SK-N-SH treated with all-trans-retinoic acid at 6 μM for 48 hours (cell line): ENCODE measurements around the gene KRTDAP.

Experiments
- ATAC-seq: fragments of 200-7000 bp; cut with Tn5 transposase; 3 replicates; pipeline ENCODE4 v1.9.1; 2020; ENCODE audit warnings: mild to moderate bottlenecking, moderate library complexity
- ARNTL ChIP-seq: fragments of 450-650 bp; formaldehyde crosslinking; IDR thresholded peaks from 2 replicates; pipeline ENCODE4 v1.5.0; 2020; ENCODE audit warnings: low read depth, mild to moderate bottlenecking, moderate library complexity, borderline replicate concordance
- CSDC2 ChIP-seq: fragments of 250-450 bp; sonication (Bioruptor Pico); IDR thresholded peaks from 2 replicates; pipeline ENCODE4 v1.5.0; 2020; ENCODE audit warnings: mild to moderate bottlenecking, moderate library complexity
- ESRRG ChIP-seq: fragments of 250-450 bp; sonication (Bioruptor Pico); IDR thresholded peaks from 2 replicates; pipeline ENCODE4 v1.6.1; 2021; ENCODE audit warnings: mild to moderate bottlenecking
- GLIS3 ChIP-seq: fragments of 250-450 bp; sonication (Bioruptor Pico); IDR thresholded peaks from 2 replicates; pipeline ENCODE4 v1.5.0; 2020; ENCODE audit warnings: mild to moderate bottlenecking, moderate library complexity
- ISL1 ChIP-seq: fragments of 250-450 bp; sonication (Bioruptor Pico); IDR thresholded peaks from 2 replicates; pipeline ENCODE4 v2.1.2; 2022; ENCODE audit warnings: mild to moderate bottlenecking, moderate library complexity
- PPARA ChIP-seq: fragments of 250-450 bp; sonication (Bioruptor Pico); IDR thresholded peaks from 2 replicates; pipeline ENCODE4 v1.5.0; 2020; ENCODE audit warnings: mild to moderate bottlenecking, borderline replicate concordance
- RARB ChIP-seq: fragments of 250-450 bp; sonication (Bioruptor Pico); IDR thresholded peaks from 2 replicates; pipeline ENCODE4 v1.8.0; 2021; ENCODE audit warnings: mild to moderate bottlenecking, moderate library complexity
- SNAI2 ChIP-seq: fragments of 250-450 bp; sonication (Bioruptor Pico); IDR thresholded peaks from 2 replicates; pipeline ENCODE4 v1.5.0; 2020; ENCODE audit warnings: mild to moderate bottlenecking, moderate library complexity
- TCF4 ChIP-seq: fragments of 250-450 bp; sonication (Bioruptor Pico); IDR thresholded peaks from 2 replicates; pipeline ENCODE4 v1.8.0; 2021; ENCODE audit warnings: mild to moderate bottlenecking, moderate library complexity, borderline replicate concordance
- TOX ChIP-seq: fragments of 250-450 bp; sonication (Bioruptor Pico); IDR thresholded peaks from 2 replicates; pipeline ENCODE4 v1.8.0; 2021; ENCODE audit warnings: mild to moderate bottlenecking, moderate library complexity, borderline replicate concordance
- ZC3H10 ChIP-seq: fragments of 250-450 bp; sonication (Bioruptor Pico); IDR thresholded peaks from 2 replicates; pipeline ENCODE4 v1.5.1; 2021; ENCODE audit warnings: mild to moderate bottlenecking, moderate library complexity
- ZFP30 ChIP-seq: fragments of 450-650 bp; formaldehyde crosslinking; IDR thresholded peaks from 2 replicates; pipeline ENCODE4 v1.5.0; 2022; ENCODE audit warnings: mild to moderate bottlenecking, moderate library complexity
- ZNF565 ChIP-seq: fragments of 450-650 bp; formaldehyde crosslinking; conservative IDR thresholded peaks from 2 replicates; pipeline ENCODE4 v1.5.0; 2020; ENCODE audit warnings: low read depth, mild to moderate bottlenecking, moderate library complexity
- TF ChIP-seq, protein P1 (sequence below): fragments of 250-450 bp; sonication (Bioruptor Pico); IDR thresholded peaks from 2 replicates; pipeline ENCODE4 v1.8.0; 2020; ENCODE audit warnings: mild to moderate bottlenecking, moderate library complexity, borderline replicate concordance
- TF ChIP-seq, protein P2 (sequence below): fragments of 250-450 bp; sonication (Bioruptor Pico); IDR thresholded peaks from 2 replicates; pipeline ENCODE4 v1.8.0; 2021; ENCODE audit warnings: low read depth, mild to moderate bottlenecking, moderate library complexity, borderline replicate concordance
- TF ChIP-seq, protein P3 (sequence below): fragments of 250-450 bp; sonication (Bioruptor Pico); IDR thresholded peaks from 2 replicates; pipeline ENCODE4 v1.5.1; 2021; ENCODE audit warnings: mild to moderate bottlenecking, moderate library complexity
- TF ChIP-seq, protein P4 (sequence below): fragments of 250-450 bp; sonication (Bioruptor Pico); IDR thresholded peaks from 2 replicates; pipeline ENCODE4 v1.5.1; 2020; ENCODE audit warnings: low read depth, mild to moderate bottlenecking, moderate library complexity
- TF ChIP-seq, protein P5 (sequence below): fragments of 250-450 bp; sonication (Bioruptor Pico); IDR thresholded peaks from 2 replicates; pipeline ENCODE4 v1.5.0; 2020; ENCODE audit warnings: mild to moderate bottlenecking, moderate library complexity

Gene KRTDAP

DNA sequence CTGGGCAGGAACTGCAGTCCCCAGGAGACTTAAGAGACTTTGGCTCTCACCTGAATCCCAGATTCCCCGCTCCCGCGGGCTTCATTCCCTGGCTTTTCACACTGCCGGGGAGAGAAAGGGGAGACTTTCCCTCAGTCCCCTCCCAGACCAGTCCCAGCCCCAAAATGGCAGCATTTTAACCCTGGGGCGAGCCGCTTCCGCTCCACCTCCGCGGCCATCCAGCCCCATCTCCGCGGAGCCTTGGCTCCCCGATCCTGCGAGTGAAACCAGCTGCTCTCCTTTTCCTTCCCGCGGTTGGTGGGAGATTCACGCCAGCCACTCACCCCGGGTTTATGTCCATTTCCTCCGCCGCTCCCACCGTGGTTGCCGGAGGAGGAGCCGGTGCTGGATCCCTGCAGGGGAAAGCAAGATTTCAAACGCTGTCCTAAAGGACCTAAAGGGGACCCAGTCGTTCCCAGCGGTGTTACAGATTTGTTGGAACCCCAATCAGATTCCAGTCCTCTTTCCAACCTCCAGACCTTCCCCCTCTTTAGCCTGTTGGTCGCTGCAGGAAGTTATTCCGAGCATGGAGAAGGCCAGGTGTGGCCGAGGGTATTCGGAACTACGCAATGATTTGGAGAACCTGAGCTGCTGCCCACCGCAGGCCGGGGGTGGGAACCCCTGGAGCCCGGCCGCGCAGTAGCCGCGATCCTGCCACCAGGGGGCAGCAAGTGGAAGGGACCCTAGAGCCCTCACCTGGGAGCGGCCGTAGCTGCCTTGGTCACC is 19.8 kb upstream of the KRTDAP start (continued):
- TF ChIP-seq, protein P1, sequence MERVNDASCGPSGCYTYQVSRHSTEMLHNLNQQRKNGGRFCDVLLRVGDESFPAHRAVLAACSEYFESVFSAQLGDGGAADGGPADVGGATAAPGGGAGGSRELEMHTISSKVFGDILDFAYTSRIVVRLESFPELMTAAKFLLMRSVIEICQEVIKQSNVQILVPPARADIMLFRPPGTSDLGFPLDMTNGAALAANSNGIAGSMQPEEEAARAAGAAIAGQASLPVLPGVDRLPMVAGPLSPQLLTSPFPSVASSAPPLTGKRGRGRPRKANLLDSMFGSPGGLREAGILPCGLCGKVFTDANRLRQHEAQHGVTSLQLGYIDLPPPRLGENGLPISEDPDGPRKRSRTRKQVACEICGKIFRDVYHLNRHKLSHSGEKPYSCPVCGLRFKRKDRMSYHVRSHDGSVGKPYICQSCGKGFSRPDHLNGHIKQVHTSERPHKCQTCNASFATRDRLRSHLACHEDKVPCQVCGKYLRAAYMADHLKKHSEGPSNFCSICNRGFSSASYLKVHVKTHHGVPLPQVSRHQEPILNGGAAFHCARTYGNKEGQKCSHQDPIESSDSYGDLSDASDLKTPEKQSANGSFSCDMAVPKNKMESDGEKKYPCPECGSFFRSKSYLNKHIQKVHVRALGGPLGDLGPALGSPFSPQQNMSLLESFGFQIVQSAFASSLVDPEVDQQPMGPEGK (CRISPR knock-in tag): no peak
- TF ChIP-seq, all 23 proteins: peak for 0

DNA sequence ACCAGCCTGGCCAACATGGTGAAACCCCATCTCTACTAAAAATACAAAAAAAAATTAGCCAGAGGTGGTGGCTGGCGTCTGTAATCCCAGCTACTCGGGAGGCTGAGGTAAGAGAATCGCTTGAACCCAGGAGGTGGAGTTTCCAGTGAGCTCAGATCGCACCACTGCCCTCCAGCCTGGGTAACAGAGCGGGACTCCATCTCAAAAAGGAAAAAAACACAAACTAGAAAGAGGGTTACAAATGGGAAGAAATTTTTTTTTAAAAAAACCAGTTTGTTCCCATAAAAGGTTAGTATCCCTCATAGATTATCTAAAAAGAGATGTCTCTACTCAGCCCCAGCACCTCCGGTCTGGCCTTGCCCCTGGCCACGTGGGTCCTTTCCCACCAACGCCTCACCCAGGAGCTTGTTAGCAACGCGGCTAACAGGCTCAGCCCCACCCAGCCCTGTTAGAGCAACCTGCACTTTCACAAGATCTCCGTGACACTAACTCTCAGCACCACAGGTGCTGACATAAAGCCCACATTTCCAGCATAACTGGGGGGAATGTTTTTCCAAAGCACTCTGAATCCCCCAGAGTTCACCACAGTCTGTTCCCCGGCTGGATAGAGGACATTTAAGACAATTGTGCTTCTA is 18.9 kb upstream of the KRTDAP start:
- ATAC-seq: no peak
- no peak for TF ChIP-seq RARB (CRISPR knock-in tag)
- TF ChIP-seq CSDC2 (CRISPR knock-in tag): no peak
- TF ChIP-seq, protein P2, sequence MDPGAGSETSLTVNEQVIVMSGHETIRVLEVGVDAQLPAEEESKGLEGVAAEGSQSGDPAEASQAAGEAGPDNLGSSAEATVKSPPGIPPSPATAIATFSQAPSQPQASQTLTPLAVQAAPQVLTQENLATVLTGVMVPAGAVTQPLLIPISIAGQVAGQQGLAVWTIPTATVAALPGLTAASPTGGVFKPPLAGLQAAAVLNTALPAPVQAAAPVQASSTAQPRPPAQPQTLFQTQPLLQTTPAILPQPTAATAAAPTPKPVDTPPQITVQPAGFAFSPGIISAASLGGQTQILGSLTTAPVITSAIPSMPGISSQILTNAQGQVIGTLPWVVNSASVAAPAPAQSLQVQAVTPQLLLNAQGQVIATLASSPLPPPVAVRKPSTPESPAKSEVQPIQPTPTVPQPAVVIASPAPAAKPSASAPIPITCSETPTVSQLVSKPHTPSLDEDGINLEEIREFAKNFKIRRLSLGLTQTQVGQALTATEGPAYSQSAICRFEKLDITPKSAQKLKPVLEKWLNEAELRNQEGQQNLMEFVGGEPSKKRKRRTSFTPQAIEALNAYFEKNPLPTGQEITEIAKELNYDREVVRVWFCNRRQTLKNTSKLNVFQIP (CRISPR knock-in tag): no peak
- no peak for TF ChIP-seq GLIS3 (CRISPR knock-in tag)
- no peak for TF ChIP-seq PPARA
- TF ChIP-seq ISL1 (CRISPR knock-in tag): no peak
- no peak for TF ChIP-seq ESRRG
- no peak for TF ChIP-seq ARNTL
- no peak for TF ChIP-seq ZFP30 (CRISPR knock-in tag)
- TF ChIP-seq, protein P3, sequence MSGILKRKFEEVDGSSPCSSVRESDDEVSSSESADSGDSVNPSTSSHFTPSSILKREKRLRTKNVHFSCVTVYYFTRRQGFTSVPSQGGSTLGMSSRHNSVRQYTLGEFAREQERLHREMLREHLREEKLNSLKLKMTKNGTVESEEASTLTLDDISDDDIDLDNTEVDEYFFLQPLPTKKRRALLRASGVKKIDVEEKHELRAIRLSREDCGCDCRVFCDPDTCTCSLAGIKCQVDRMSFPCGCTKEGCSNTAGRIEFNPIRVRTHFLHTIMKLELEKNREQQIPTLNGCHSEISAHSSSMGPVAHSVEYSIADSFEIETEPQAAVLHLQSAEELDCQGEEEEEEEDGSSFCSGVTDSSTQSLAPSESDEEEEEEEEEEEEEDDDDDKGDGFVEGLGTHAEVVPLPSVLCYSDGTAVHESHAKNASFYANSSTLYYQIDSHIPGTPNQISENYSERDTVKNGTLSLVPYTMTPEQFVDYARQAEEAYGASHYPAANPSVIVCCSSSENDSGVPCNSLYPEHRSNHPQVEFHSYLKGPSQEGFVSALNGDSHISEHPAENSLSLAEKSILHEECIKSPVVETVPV: no peak
- no peak for TF ChIP-seq ZNF565 (CRISPR knock-in tag)
- TF ChIP-seq, protein P4, sequence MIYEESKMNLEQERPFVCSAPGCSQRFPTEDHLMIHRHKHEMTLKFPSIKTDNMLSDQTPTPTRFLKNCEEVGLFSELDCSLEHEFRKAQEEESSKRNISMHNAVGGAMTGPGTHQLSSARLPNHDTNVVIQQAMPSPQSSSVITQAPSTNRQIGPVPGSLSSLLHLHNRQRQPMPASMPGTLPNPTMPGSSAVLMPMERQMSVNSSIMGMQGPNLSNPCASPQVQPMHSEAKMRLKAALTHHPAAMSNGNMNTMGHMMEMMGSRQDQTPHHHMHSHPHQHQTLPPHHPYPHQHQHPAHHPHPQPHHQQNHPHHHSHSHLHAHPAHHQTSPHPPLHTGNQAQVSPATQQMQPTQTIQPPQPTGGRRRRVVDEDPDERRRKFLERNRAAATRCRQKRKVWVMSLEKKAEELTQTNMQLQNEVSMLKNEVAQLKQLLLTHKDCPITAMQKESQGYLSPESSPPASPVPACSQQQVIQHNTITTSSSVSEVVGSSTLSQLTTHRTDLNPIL (CRISPR knock-in tag): no peak
- TF ChIP-seq TCF4 (CRISPR knock-in tag): no peak
- TF ChIP-seq, protein P1 (CRISPR knock-in tag): no peak
- TF ChIP-seq SNAI2 (CRISPR knock-in tag): no peak

DNA sequence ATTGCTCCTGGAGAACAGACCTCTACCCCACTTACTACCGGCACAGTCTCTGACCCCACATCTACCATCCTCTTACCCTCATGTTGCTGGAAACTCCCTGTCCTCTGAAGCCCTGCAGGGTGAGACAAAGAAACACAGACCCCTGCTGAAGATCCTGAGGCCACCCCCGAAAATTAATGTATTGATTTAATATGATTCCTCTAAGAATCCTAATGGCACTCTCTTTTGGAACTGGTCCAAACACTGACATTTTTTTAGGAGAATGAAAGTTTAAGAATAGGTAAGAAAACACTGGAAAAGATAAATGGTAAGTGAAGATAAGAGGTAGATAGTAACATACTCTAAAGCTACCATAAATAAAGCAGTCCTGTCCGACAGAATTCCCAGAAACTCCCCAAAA is 17.9 kb upstream of the KRTDAP start:
- TF ChIP-seq, protein P5, sequence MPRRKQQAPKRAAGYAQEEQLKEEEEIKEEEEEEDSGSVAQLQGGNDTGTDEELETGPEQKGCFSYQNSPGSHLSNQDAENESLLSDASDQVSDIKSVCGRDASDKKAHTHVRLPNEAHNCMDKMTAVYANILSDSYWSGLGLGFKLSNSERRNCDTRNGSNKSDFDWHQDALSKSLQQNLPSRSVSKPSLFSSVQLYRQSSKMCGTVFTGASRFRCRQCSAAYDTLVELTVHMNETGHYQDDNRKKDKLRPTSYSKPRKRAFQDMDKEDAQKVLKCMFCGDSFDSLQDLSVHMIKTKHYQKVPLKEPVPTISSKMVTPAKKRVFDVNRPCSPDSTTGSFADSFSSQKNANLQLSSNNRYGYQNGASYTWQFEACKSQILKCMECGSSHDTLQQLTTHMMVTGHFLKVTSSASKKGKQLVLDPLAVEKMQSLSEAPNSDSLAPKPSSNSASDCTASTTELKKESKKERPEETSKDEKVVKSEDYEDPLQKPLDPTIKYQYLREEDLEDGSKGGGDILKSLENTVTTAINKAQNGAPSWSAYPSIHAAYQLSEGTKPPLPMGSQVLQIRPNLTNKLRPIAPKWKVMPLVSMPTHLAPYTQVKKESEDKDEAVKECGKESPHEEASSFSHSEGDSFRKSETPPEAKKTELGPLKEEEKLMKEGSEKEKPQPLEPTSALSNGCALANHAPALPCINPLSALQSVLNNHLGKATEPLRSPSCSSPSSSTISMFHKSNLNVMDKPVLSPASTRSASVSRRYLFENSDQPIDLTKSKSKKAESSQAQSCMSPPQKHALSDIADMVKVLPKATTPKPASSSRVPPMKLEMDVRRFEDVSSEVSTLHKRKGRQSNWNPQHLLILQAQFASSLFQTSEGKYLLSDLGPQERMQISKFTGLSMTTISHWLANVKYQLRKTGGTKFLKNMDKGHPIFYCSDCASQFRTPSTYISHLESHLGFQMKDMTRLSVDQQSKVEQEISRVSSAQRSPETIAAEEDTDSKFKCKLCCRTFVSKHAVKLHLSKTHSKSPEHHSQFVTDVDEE (CRISPR knock-in tag): no peak
- TF ChIP-seq GLIS3 (CRISPR knock-in tag) (no peak), TOX (CRISPR knock-in tag) (no peak), ZFP30 (CRISPR knock-in tag) (no peak), SNAI2 (CRISPR knock-in tag) (no peak), ZC3H10 (CRISPR knock-in tag) (no peak), ESRRG (no peak)
- TF ChIP-seq, protein P2 (CRISPR knock-in tag): no peak
- ATAC-seq: no peak
